MM.1S (cell line): ENCODE data around the gene CYP27C1.
"Not testable (repeated sequence)": the region's sequence is repeated elsewhere in the genome, so short reads cannot be mapped to it uniquely, and the experiment has no call there.

ENCODE experiments used
- DNase-seq: peaks from one replicate; pipeline ENCODE4 v3.0.0-alpha.2; 2015
- H2AFZ ChIP-seq: fragments of 300-600 bp; sonication (generic); 2 replicates; pipeline ENCODE4 v1.6.0; 2016; ENCODE audit warnings: antibody characterized with exemption, low read length
- H3F3A ChIP-seq: fragments of 300-600 bp; sonication (generic); 2 replicates; pipeline ENCODE4 v1.6.1; 2016; ENCODE audit warnings: mild to moderate bottlenecking, antibody characterized with exemption, low read length, moderate library complexity, mixed read lengths; ENCODE audit not compliant: insufficient read depth
- H3K27ac ChIP-seq: fragments of 300-600 bp; sonication (generic); 2 replicates; pipeline ENCODE4 v1.5.1; 2016; ENCODE audit warnings: mild to moderate bottlenecking, low read length
- H3K27me3 ChIP-seq: fragments of 300-600 bp; sonication (generic); replicated peaks from 2 replicates; pipeline ENCODE4 v1.6.0; 2016; ENCODE audit warnings: low read length; ENCODE audit not compliant: insufficient read depth
- H3K36me3 ChIP-seq: fragments of 300-600 bp; sonication (generic); replicated peaks from 2 replicates; pipeline ENCODE4 v1.6.1; 2016; ENCODE audit warnings: mild to moderate bottlenecking, low read length, mixed read lengths; ENCODE audit not compliant: insufficient read depth
- H3K4me1 ChIP-seq: fragments of 300-600 bp; sonication (generic); 2 replicates; pipeline ENCODE4 v1.6.1; 2016; ENCODE audit warnings: low read length, mixed read lengths
- H3K4me2 ChIP-seq: fragments of 300-600 bp; sonication (generic); 2 replicates; pipeline ENCODE4 v1.6.0; 2016; ENCODE audit warnings: low read depth, low read length
- H3K4me3 ChIP-seq: fragments of 300-600 bp; sonication (generic); 2 replicates; pipeline ENCODE4 v1.5.1; 2016; ENCODE audit warnings: low read length, mixed read lengths
- H3K79me2 ChIP-seq: fragments of 300-600 bp; sonication (generic); 2 replicates; pipeline ENCODE4 v1.6.1; 2016; ENCODE audit warnings: mixed run types, low read length, mixed read lengths
- H3K9ac ChIP-seq: fragments of 300-600 bp; sonication (generic); 2 replicates; pipeline ENCODE4 v1.6.1; 2016; ENCODE audit warnings: low read length, mixed read lengths
- H3K9me2 ChIP-seq: fragments of 300-600 bp; sonication (generic); replicated peaks from 2 replicates; pipeline ENCODE4 v1.6.1; 2016; ENCODE audit warnings: mild to moderate bottlenecking, low read length, mixed read lengths; ENCODE audit not compliant: insufficient read depth
- H3K9me3 ChIP-seq: fragments of 300-600 bp; sonication (generic); replicated peaks from 2 replicates; pipeline ENCODE4 v1.6.1; 2016; ENCODE audit warnings: mild to moderate bottlenecking, low read length, mixed read lengths; ENCODE audit not compliant: insufficient read depth
- H4K20me1 ChIP-seq: fragments of 300-600 bp; sonication (generic); 2 replicates; pipeline ENCODE4 v1.6.1; 2016; ENCODE audit warnings: mild to moderate bottlenecking, low read length, moderate library complexity, mixed read lengths; ENCODE audit not compliant: insufficient read depth
- EZH2 ChIP-seq: fragments of 300-600 bp; sonication (generic); optimal IDR thresholded peaks from 2 replicates; pipeline ENCODE3; 2017; ENCODE audit warnings: low read depth, mild to moderate bottlenecking, antibody characterized with exemption, low read length, mixed read lengths
- EZH2phosphoT487 ChIP-seq: fragments of 300-600 bp; sonication (generic); IDR thresholded peaks from 2 replicates; pipeline ENCODE4 v1.6.1; 2018; ENCODE audit warnings: antibody characterized with exemption, low read length
- TF ChIP-seq, protein P1 (sequence below): fragments of 300-600 bp; sonication (generic); IDR thresholded peaks from 2 replicates; pipeline ENCODE4 v1.5.1; 2016; ENCODE audit warnings: antibody characterized with exemption, low read length, mixed read lengths

The CYP27C1 gene

DNA sequence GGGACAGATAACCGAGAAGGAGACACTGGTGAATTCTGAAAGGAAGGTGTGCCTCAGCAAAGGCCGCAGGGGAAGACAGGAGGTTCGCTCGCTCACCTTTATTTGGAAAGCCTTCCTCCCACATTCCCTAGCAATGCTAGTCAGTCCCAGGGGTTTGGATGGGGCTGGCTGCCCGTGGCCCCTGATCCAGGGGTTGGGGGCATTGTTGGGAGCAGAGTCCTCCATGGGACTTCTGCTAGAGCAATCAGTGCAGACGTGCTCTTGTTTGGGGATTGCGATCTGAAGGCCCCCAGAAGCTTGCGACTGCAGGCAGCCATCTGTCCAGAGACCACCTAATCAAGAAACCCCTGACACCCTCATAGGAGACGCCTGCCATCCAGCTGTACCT lies 6.0 kb upstream of the CYP27C1 start:
- TF ChIP-seq EZH2phosphoT487 = no peak
- no peak for TF ChIP-seq EZH2
- TF ChIP-seq, protein P1, sequence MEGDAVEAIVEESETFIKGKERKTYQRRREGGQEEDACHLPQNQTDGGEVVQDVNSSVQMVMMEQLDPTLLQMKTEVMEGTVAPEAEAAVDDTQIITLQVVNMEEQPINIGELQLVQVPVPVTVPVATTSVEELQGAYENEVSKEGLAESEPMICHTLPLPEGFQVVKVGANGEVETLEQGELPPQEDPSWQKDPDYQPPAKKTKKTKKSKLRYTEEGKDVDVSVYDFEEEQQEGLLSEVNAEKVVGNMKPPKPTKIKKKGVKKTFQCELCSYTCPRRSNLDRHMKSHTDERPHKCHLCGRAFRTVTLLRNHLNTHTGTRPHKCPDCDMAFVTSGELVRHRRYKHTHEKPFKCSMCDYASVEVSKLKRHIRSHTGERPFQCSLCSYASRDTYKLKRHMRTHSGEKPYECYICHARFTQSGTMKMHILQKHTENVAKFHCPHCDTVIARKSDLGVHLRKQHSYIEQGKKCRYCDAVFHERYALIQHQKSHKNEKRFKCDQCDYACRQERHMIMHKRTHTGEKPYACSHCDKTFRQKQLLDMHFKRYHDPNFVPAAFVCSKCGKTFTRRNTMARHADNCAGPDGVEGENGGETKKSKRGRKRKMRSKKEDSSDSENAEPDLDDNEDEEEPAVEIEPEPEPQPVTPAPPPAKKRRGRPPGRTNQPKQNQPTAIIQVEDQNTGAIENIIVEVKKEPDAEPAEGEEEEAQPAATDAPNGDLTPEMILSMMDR = no peak
- H3K9me2 ChIP-seq = no peaks in the 10 kb centered on the region
- H3K9ac ChIP-seq = no peak overlapping the region
- H3K4me3 ChIP-seq = no peak overlapping the region
- no peaks in the 10 kb centered on the region for H3K36me3 ChIP-seq
- H3F3A ChIP-seq = no peaks in the 10 kb centered on the region
- H3K79me2 ChIP-seq = no peaks in the 10 kb centered on the region
- H3K4me1 ChIP-seq = no peaks in the 10 kb centered on the region
- no peaks in the 10 kb centered on the region for H3K27me3 ChIP-seq
- no peaks in the 10 kb centered on the region for H3K9me3 ChIP-seq
- no peaks in the 10 kb centered on the region for H4K20me1 ChIP-seq
- no peak overlapping the region for H2AFZ ChIP-seq
- no peak overlapping the region for H3K27ac ChIP-seq
- no peak for DNase-seq
- no peak overlapping the region for H3K4me2 ChIP-seq

DNA sequence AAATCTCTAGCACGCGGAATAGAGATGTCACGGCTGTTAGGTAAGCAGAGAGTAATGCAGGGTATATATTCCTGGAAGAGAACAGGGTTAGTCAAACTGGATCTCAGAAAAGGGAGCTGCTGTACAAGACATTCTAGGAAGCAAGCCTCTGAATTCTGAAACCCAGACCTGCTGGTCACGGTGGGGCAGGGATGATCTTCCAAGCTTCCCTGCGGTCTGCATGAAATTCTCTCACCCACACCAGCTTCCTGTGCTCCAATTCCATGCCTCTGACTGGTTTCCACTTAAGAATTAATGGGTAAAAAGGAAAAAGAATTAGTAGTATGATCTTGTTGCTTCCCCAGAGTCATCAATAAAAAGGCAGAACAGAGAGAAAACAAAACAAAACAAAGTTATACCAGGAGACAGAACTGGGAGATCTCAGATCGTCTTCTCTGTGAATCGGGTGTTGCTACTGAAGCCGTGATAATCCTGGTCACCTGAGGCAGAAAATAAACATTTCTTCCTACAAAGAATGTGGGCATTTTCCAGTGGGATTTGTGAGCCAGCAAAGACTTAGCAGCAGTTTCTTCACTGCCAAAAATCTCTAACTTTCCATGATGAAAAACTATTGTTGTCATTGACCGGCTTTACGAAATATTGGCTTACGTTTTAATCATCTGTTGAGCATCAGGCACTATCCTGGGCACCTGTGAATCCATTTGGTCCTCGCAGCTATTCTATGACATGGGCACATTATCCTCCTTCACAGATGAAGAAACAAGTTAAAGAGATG lies 5.3 kb upstream of the CYP27C1 start:
- Histone ChIP-seq H3K27me3 (peaks cover 6% of the 10 kb centered on the region), H2AFZ (no peak overlapping the region), H3K9ac (no peak overlapping the region), H3K9me2 (no peaks in the 10 kb centered on the region), H3K9me3 (no peaks in the 10 kb centered on the region), H3K36me3 (no peaks in the 10 kb centered on the region), H4K20me1 (no peaks in the 10 kb centered on the region), H3K79me2 (no peaks in the 10 kb centered on the region), H3K4me1 (no peaks in the 10 kb centered on the region), H3K4me3 (no peak overlapping the region), H3K4me2 (no peak overlapping the region), H3K27ac (no peak overlapping the region), H3F3A (no peaks in the 10 kb centered on the region)
- TF ChIP-seq EZH2phosphoT487 (no peak), EZH2 (no peak)
- TF ChIP-seq, protein P1 = no peak
- no peak for DNase-seq

DNA sequence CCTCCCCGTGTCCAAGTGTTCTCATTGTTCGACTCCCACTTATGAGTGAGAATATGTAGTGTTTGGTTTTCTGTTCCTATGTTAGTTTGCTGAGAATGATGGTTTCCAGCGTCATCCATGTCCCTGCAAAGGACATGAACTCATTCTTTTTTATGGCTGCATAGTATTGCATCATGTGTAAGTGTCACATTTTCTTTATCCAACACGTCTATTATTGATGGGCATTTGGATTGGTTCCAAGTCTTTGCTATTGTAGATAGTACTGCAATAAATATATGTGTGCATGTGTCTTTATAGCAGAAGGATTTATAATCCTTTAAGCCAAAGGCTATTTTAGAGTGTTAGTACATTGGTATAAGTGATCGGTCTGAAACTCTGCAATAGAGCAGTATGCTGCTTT lies 4.0 kb upstream of the CYP27C1 start:
- not testable (repeated sequence) for H3K4me1 ChIP-seq, DNase-seq, H2AFZ ChIP-seq, H3K36me3 ChIP-seq, H3K9ac ChIP-seq, H3K9me3 ChIP-seq, H3K4me2 ChIP-seq, H4K20me1 ChIP-seq, H3K9me2 ChIP-seq, H3K79me2 ChIP-seq, H3K27ac ChIP-seq, H3K4me3 ChIP-seq, H3F3A ChIP-seq
- H3K27me3 ChIP-seq = peaks cover 10% of the 10 kb centered on the region

DNA sequence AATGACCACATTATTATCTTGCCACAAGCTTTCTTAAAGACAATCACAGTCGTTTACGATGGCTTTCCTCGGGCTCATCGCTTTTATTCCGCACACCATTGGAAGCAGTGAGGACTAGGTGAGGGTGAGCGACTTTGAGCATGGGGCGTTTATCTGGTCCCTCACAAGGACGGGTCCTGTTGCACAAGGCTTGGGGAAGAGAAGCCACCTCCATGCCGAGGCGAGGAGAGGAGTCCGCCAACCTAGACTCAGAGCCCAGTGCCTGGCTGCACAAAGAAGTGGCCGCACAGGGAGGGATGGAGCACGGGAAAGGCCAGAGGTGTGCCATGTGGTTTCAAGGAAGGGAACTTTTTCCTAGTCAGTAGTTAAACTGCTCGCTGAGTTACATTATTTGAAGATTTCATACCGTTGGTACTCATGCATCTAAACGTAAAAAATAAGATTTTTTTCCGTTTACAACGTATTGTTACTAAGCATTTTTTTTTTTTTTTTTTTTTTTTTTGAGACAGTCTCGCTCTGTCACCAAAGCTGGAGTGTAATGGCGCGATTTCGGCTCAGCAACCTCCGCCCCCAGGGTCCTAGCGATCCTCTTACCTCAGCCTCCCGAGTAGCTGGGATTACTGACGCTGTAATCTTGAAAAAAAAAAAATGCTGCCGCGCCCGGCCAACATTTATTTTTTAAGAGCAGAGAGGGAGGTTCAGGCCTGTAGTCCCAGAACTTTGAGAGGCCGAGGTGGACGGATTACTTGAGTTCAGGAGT lies 849 bp upstream of the CYP27C1 start:
- Histone ChIP-seq H3K4me2 (no peak overlapping the region), H3K9ac (no peak overlapping the region), H3K27me3 (peaks cover 13% of the 10 kb centered on the region), H3F3A (no peaks in the 10 kb centered on the region), H2AFZ (no peak overlapping the region), H3K4me1 (no peaks in the 10 kb centered on the region), H4K20me1 (no peaks in the 10 kb centered on the region), H3K79me2 (no peaks in the 10 kb centered on the region), H3K9me3 (no peaks in the 10 kb centered on the region), H3K27ac (no peak overlapping the region), H3K36me3 (no peaks in the 10 kb centered on the region), H3K9me2 (no peaks in the 10 kb centered on the region), H3K4me3 (no peak overlapping the region)
- DNase-seq = no peak
- TF ChIP-seq EZH2 = no peak
- TF ChIP-seq, protein P1 = no peak
- TF ChIP-seq EZH2phosphoT487 = no peak
